H1 (cell line): Measurements from ENCODE around the gene FAM227B. TPM values are rescaled to one million over a fixed set of nuclear protein-coding genes. Genes with fewer than 3 reads are reported as not detected.

Experiments used
- CTCF ChIA-PET: fragments of 300-600 bp; sonication (Branson Sonifier 250); formaldehyde crosslinking; loops from one replicate; lab custom pipeline; 2021; ENCODE audit not compliant: partially characterized antibody; lab: Charles Lee
- POLR2A ChIA-PET: fragments of 300-600 bp; sonication (Branson Sonifier 250); formaldehyde crosslinking; loops from one replicate; lab custom pipeline; 2021; ENCODE audit warnings: inconsistent platforms; ENCODE audit not compliant: partially characterized antibody; lab: Charles Lee
- DNase-seq, 2 experiments: peaks; one replicate each; pipeline versions ENCODE4 v3.0.0 to v3.0.0-alpha.2; 2010 to 2022; ENCODE audit warnings: low spot score in 2 of 2, low read depth in 1 of 2, mixed read lengths in 1 of 2
- FAIRE-seq: peaks from 2 replicates; lab custom pipeline; 2011; peaks lifted over from hg19 to GRCh38; lab: Jason Lieb, UNC
- H2AFZ ChIP-seq: 2 replicates; pipeline ENCODE4 v1.8.1; 2012; ENCODE audit warnings: low read length, inconsistent platforms
- H2AK5ac ChIP-seq: 2 replicates; pipeline ENCODE4 v1.6.1; 2013; ENCODE audit warnings: low read depth, low read length
- H2BK120ac ChIP-seq: replicated peaks from 2 replicates; pipeline ENCODE3; 2013; ENCODE audit warnings: low read depth, low read length, inconsistent platforms
- H2BK12ac ChIP-seq: 2 replicates; pipeline ENCODE4 v1.6.1; 2013; ENCODE audit warnings: low read depth, low read length
- H2BK15ac ChIP-seq: 2 replicates; pipeline ENCODE4 v1.6.1; 2013; ENCODE audit warnings: low read length
- H2BK20ac ChIP-seq: 2 replicates; pipeline ENCODE4 v1.6.1; 2013; ENCODE audit warnings: low read length
- H2BK5ac ChIP-seq: 2 replicates; pipeline ENCODE4 v1.6.1; 2013; ENCODE audit warnings: low read depth, low read length
- H3K14ac ChIP-seq: 2 replicates; pipeline ENCODE4 v1.6.1; 2013; ENCODE audit warnings: inconsistent platforms; ENCODE audit not compliant: insufficient read length
- H3K18ac ChIP-seq: 2 replicates; pipeline ENCODE4 v1.6.1; 2013; ENCODE audit warnings: low read length; ENCODE audit errors: extremely low read depth
- H3K23ac ChIP-seq: 2 replicates; pipeline ENCODE4 v1.6.1; 2013; ENCODE audit warnings: inconsistent platforms; ENCODE audit not compliant: insufficient read length
- H3K23me2 ChIP-seq: 2 replicates; pipeline ENCODE4 v1.6.1; 2013; ENCODE audit warnings: low read depth, low read length
- H3K27ac ChIP-seq: 2 replicates; pipeline ENCODE4 v1.6.1; 2011; ENCODE audit warnings: low read depth, low read length, inconsistent platforms
- H3K27me3 ChIP-seq, 4 experiments: replicated peaks in 1 of 4; 1 replicate in 1 of 4; 2 replicates in 3 of 4; pipeline versions ENCODE4 v1.6.1 to v1.8.1; 2011 to 2013; ENCODE audit warnings: low read length in 3 of 4, mild to moderate bottlenecking in 3 of 4, inconsistent platforms in 2 of 4, mixed read lengths in 2 of 4, moderate library complexity in 1 of 4; ENCODE audit not compliant: control insufficient read depth in 3 of 4, insufficient read depth in 3 of 4; ENCODE audit errors: extremely low read depth in 1 of 4
- H3K36me3 ChIP-seq, 4 experiments: 2 replicates each; pipeline versions ENCODE4 v1.6.1 to v1.8.1; 2011 to 2013; ENCODE audit warnings: mild to moderate bottlenecking in 4 of 4, low read length in 3 of 4, moderate library complexity in 2 of 4, control low read depth in 1 of 4, inconsistent platforms in 1 of 4; ENCODE audit not compliant: insufficient read depth in 4 of 4, control insufficient read depth in 2 of 4
- H3K4ac ChIP-seq: replicated peaks from 2 replicates; pipeline ENCODE3; 2013; ENCODE audit warnings: low read length, low read depth, mixed read lengths, inconsistent platforms; ENCODE audit not compliant: insufficient read length
- H3K4me1 ChIP-seq, 4 experiments: replicated peaks in 1 of 4; 1 replicate in 1 of 4; 2 replicates in 3 of 4; pipeline versions ENCODE4 v1.6.1 to v1.8.1; 2011 to 2013; ENCODE audit warnings: low read length in 3 of 4, inconsistent platforms in 2 of 4, mixed read lengths in 1 of 4; ENCODE audit not compliant: insufficient read depth in 4 of 4, control insufficient read depth in 3 of 4
- H3K4me2 ChIP-seq, 2 experiments: 2 replicates each; pipeline versions ENCODE4 v1.6.1 to v1.8.1; 2011 to 2013; ENCODE audit warnings: low read depth in 2 of 2, low read length in 2 of 2, control low read depth in 1 of 2, inconsistent platforms in 1 of 2, mild to moderate bottlenecking in 1 of 2; ENCODE audit not compliant: insufficient read depth in 1 of 2
- H3K4me3 ChIP-seq, 4 experiments: fragments of 200-600, 300-600 bp in 1 of 4; sonication (generic), shearing (Covaris generic), sonication (Bioruptor Twin) in 1 of 4; 2 replicates each; pipeline versions ENCODE4 v1.5.1 to v1.8.1; 2011 to 2016; ENCODE audit warnings: low read length in 4 of 4, low read depth in 3 of 4, control low read depth in 2 of 4, inconsistent platforms in 2 of 4, mild to moderate bottlenecking in 2 of 4, mixed read lengths in 1 of 4, moderate library complexity in 1 of 4; ENCODE audit not compliant: insufficient read depth in 2 of 4; ENCODE audit errors: extremely low read depth in 1 of 4
- H3K56ac ChIP-seq: replicated peaks from 2 replicates; pipeline ENCODE3; 2013; ENCODE audit warnings: low read depth, mild to moderate bottlenecking, mixed read lengths, low read length, inconsistent platforms; ENCODE audit not compliant: insufficient read length
- H3K79me1 ChIP-seq: 2 replicates; pipeline ENCODE4 v1.6.1; 2013; ENCODE audit warnings: low read depth, low read length, control low read depth
- H3K79me2 ChIP-seq, 2 experiments: 2 replicates each; pipeline versions ENCODE4 v1.6.1 to v1.8.1; 2012 to 2013; ENCODE audit warnings: low read length in 2 of 2, mild to moderate bottlenecking in 2 of 2, inconsistent platforms in 1 of 2; ENCODE audit not compliant: insufficient read depth in 2 of 2, control insufficient read depth in 1 of 2
- H3K9ac ChIP-seq, 4 experiments: replicated peaks in 1 of 4; 1 replicate in 1 of 4; 2 replicates in 3 of 4; pipeline versions ENCODE4 v1.6.1 to v1.8.1; 2011 to 2013; ENCODE audit warnings: low read depth in 3 of 4, low read length in 3 of 4, control low read depth in 2 of 4, mild to moderate bottlenecking in 2 of 4, moderate library complexity in 2 of 4, inconsistent platforms in 1 of 4; ENCODE audit errors: extremely low read depth in 1 of 4
- H3K9me3 ChIP-seq, 2 experiments: 2 replicates each; pipeline versions ENCODE4 v1.6.1 to v1.8.1; 2012 to 2013; ENCODE audit warnings: mild to moderate bottlenecking in 2 of 2, moderate library complexity in 2 of 2, control low read depth in 1 of 2, inconsistent platforms in 1 of 2, low read depth in 1 of 2, low read length in 1 of 2, mixed read lengths in 1 of 2; ENCODE audit not compliant: insufficient read depth in 2 of 2
- H4K20me1 ChIP-seq, 2 experiments: replicated peaks in 1 of 2; 2 replicates each; pipeline versions ENCODE3 to v1.8.1; 2011 to 2013; ENCODE audit warnings: inconsistent platforms in 2 of 2, low read length in 2 of 2, mild to moderate bottlenecking in 1 of 2; ENCODE audit not compliant: insufficient read depth in 2 of 2, control insufficient read depth in 1 of 2
- H4K5ac ChIP-seq: 2 replicates; pipeline ENCODE4 v1.6.1; 2013; ENCODE audit warnings: low read length, low read depth, mixed read lengths, inconsistent platforms; ENCODE audit not compliant: insufficient read length
- H4K8ac ChIP-seq: 2 replicates; pipeline ENCODE4 v1.8.0; 2013; ENCODE audit warnings: mild to moderate bottlenecking, moderate library complexity, low read length, inconsistent platforms; ENCODE audit not compliant: insufficient read depth; ENCODE audit errors: extremely low read depth
- H4K91ac ChIP-seq: replicated peaks from 2 replicates; pipeline ENCODE3; 2013; ENCODE audit warnings: low read length, mixed read lengths, inconsistent platforms; ENCODE audit not compliant: insufficient read length
- ASH2L ChIP-seq: fragments of 200-600, 300-600 bp; sonication (generic); IDR thresholded peaks from one replicate; pipeline ENCODE4 v1.7.1; 2017; ENCODE audit warnings: low read length
- ATF2 ChIP-seq: IDR thresholded peaks from 2 replicates; pipeline ENCODE4 v1.6.1; 2012; ENCODE audit warnings: low read length, inconsistent platforms
- BACH1 ChIP-seq: IDR thresholded peaks from 2 replicates; pipeline ENCODE4 v1.6.1; 2012; ENCODE audit warnings: low read length, improper control_type of control experiment
- E2F6 ChIP-seq: IDR thresholded peaks from 2 replicates; pipeline ENCODE4 v1.6.1; 2012; ENCODE audit warnings: inconsistent platforms
- GABPA ChIP-seq: IDR thresholded peaks from 2 replicates; pipeline ENCODE4 v1.6.1; 2011; ENCODE audit warnings: mild to moderate bottlenecking, low read length, moderate library complexity, borderline replicate concordance; ENCODE audit not compliant: insufficient read depth
- HDAC2 ChIP-seq, 2 experiments: fragments of 300-600 bp in 1 of 2; sonication (generic) in 1 of 2; IDR thresholded peaks; 2 replicates each; pipeline ENCODE4 v1.6.1; 2011 to 2012; ENCODE audit warnings: low read depth in 2 of 2, low read length in 2 of 2, mild to moderate bottlenecking in 2 of 2, moderate library complexity in 2 of 2, borderline replicate concordance in 1 of 2, inconsistent platforms in 1 of 2
- KDM1A ChIP-seq: fragments of 200-600, 300-600 bp; sonication (generic); IDR thresholded peaks from 2 replicates; pipeline ENCODE4 v1.7.1; 2016; ENCODE audit warnings: mild to moderate bottlenecking, low read length, borderline replicate concordance
- KDM5A ChIP-seq: fragments of 200-600 bp; IDR thresholded peaks from 2 replicates; pipeline ENCODE4 v1.7.1; 2012; ENCODE audit warnings: mild to moderate bottlenecking, low read length, inconsistent platforms, mixed read lengths
- PHF8 ChIP-seq: fragments of 200-600 bp; sonication (generic); conservative IDR thresholded peaks from 2 replicates; pipeline ENCODE4 v1.7.1; 2012; ENCODE audit warnings: low read depth, mild to moderate bottlenecking, inconsistent platforms, low read length, moderate library complexity
- WGBS, 2 experiments: shearing (Covaris generic) in 1 of 2; methylation state at CpG; one replicate each; pipeline versions ENCODE4 v1.1.6 to v1.1.7; 2013 to 2015; ENCODE audit warnings: low lambda C conversion rate in 2 of 2, mixed read lengths in 2 of 2, inconsistent platforms in 1 of 2, low coverage in 1 of 2, missing lambda C conversion rate in 1 of 2; ENCODE audit not compliant: insufficient replicate concordance in 2 of 2, insufficient coverage in 1 of 2, insufficient read length in 1 of 2; ENCODE audit errors: extremely low coverage in 1 of 2, missing lambda C conversion rate in 1 of 2; 5-methylcytosine and 5-hydroxymethylcytosine counted together
- polyA plus RNA-seq, 7 experiments: library from polyadenylated mRNA; depleted of rRNA in 3 of 7; stranded (reverse) in 5 of 7; unstranded in 2 of 7; fragments of >200 nt in 5 of 7; fragments of 200-250 nt in 2 of 7; gene quantifications; 1 replicate in 5 of 7; 2 replicates in 1 of 7; 4 replicates in 1 of 7; pipeline versions ENCODE4 v1.2.1 to v1.2.3, GENCODE V29; 2011 to 2013; ENCODE audit warnings: missing spikeins in 2 of 7, mixed read lengths in 2 of 7
- total RNA-seq: library from RNA; stranded (reverse); fragmentation: NEBNext Ultra II Directional; extraction: Animal tissue kit (Norgen Biotek cat#: 25700); gene quantifications from 2 replicates; pipeline ENCODE4 v1.2.1, GENCODE V29; 2021

Gene FAM227B
- total and polyA plus RNA-seq, 2 of the 8 experiments (the other 6 are each of a cell fraction or from before 2014, with no cell fraction given) = 4.0 to 6.5 TPM

- H3K79me2 ChIP-seq = no peaks in the 10 kb centered on the region; a peak in 1 of 4 replicates
- H2AFZ ChIP-seq = no peak overlapping the region
- H3K4me2 ChIP-seq = no peak overlapping the region
- no peaks in the 10 kb centered on the region for H3K36me3 ChIP-seq
- no peak overlapping the region for H2BK5ac ChIP-seq
- H2AK5ac ChIP-seq = no peak overlapping the region; the same call in 1 of the 2 replicates
- H3K27ac ChIP-seq = no peak overlapping the region
- no peaks in the 10 kb centered on the region for H3K9me3 ChIP-seq
- no peak overlapping the region for H4K5ac ChIP-seq
- no peak for TF ChIP-seq KDM5A
- no peak for TF ChIP-seq GABPA
- no peak for TF ChIP-seq PHF8
- no peak for TF ChIP-seq ATF2
- TF ChIP-seq E2F6 = no peak
- no peak for TF ChIP-seq HDAC2 (IDR thresholded peaks at IDR 0.05; ENCODE audit: borderline replicate concordance in 1 of 2, low read depth in 2 of 2, low read length in 2 of 2)
- no peak for TF ChIP-seq KDM1A
- TF ChIP-seq BACH1 = no peak
- no peak for TF ChIP-seq ASH2L
- H3K56ac ChIP-seq = no peak overlapping the region
- H3K79me1 ChIP-seq = no peaks in the 10 kb centered on the region
- no peak overlapping the region for H4K91ac ChIP-seq
- DNase-seq = no peak
- H2BK12ac ChIP-seq = peak overlapping the region; percentile 62
- H3K18ac ChIP-seq = no peak overlapping the region
- no peak overlapping the region for H3K4ac ChIP-seq
- H4K8ac ChIP-seq = peak overlapping the region; percentile 17; the same call in 1 of the 2 replicates
- no peak for FAIRE-seq
- no peak overlapping the region for H2BK20ac ChIP-seq
- H3K23ac ChIP-seq = no peak overlapping the region
- H3K4me1 ChIP-seq = peaks cover 0 to 13% (median 8%) of the 10 kb centered on the region in 4 experiments; a peak in 4 of 7 replicates
- no peaks in the 10 kb centered on the region for H4K20me1 ChIP-seq
- no peak overlapping the region for H2BK120ac ChIP-seq
- CTCF ChIA-PET = interaction anchor here (1.0 kb wide), 1 partner anchor 88 kb away, joined by 3 read pairs; no protein-coding TSS in a partner anchor
- no peak overlapping the region for H3K9ac ChIP-seq
- WGBS, 2 experiments = 92% methylated on average over 3 of the region's 3 CpGs; no CpG with 5 or more reads in 1 of the 2 experiments
- no peaks in the 10 kb centered on the region for H3K27me3 ChIP-seq
- POLR2A ChIA-PET = no interaction called here
- H3K4me3 ChIP-seq = no peak overlapping the region
- H3K23me2 ChIP-seq = no peaks in the 10 kb centered on the region; the same call in 1 of the 2 replicates
- no peak overlapping the region for H3K14ac ChIP-seq
- no peak overlapping the region for H2BK15ac ChIP-seq
Measured at GRCh38 chr15:49331951-49332350, 288.7 kb downstream of the FAM227B start.
